ENCODE measurements around the gene PURB. TPM values are rescaled to one million over a fixed set of nuclear protein-coding genes. Genes with fewer than 3 reads are reported as not detected.
"Not testable (repeated sequence)": the region's sequence is repeated elsewhere in the genome, so short reads cannot be mapped to it uniquely, and the experiment has no call there.

The PURB gene
- total RNA-seq, 1 donor from 2014 or later = 19.8 TPM

GRCh38 chr7:44891791-44892190, 6.5 kb upstream of the PURB start:
- DNase-seq (ENCODE audit: low read depth, low spot score) = no peak

GRCh38 chr7:44891372-44891771, 6.0 kb upstream of the PURB start:
- no peak for DNase-seq (ENCODE audit: low read depth, low spot score)

- no peak for DNase-seq (ENCODE audit: low read depth, low spot score)
Measured at GRCh38 chr7:44889086-44889781, 3.9 kb upstream of the PURB start.

GRCh38 chr7:44887293-44887692, 2.0 kb upstream of the PURB start:
- DNase-seq (ENCODE audit: low read depth, low spot score) = no peak

- peak; percentile 24 for DNase-seq (ENCODE audit: low read depth, low spot score)
Measured at GRCh38 chr7:44884621-44885393, 523 bp downstream of the PURB start.

GRCh38 chr7:44883961-44884620, 1.2 kb downstream of the PURB start:
- DNase-seq (ENCODE audit: low read depth, low spot score) = no peak

- DNase-seq (ENCODE audit: low read depth, low spot score) = no peak
Measured at GRCh38 chr7:44882899-44883298, 2.4 kb downstream of the PURB start.

GRCh38 chr7:44881610-44882009, 3.7 kb downstream of the PURB start:
- no peak for DNase-seq (ENCODE audit: low read depth, low spot score)

GRCh38 chr7:44881066-44881600, 4.2 kb downstream of the PURB start:
- DNase-seq (ENCODE audit: low read depth, low spot score) = peak; percentile 60

GRCh38 chr7:44880317-44881018, 4.9 kb downstream of the PURB start:
- no peak for DNase-seq (ENCODE audit: low read depth, low spot score)

- no peak for DNase-seq (ENCODE audit: low read depth, low spot score)
Measured at GRCh38 chr7:44876393-44876792, 8.9 kb downstream of the PURB start.

- DNase-seq (ENCODE audit: low read depth, low spot score) = no peak
Measured at GRCh38 chr7:44875241-44875640, 10.1 kb downstream of the PURB start.

- DNase-seq (ENCODE audit: low read depth, low spot score) = no peak
Measured at GRCh38 chr7:44872787-44873186, 12.5 kb downstream of the PURB start.

GRCh38 chr7:44871918-44872317, 13.4 kb downstream of the PURB start:
- DNase-seq (ENCODE audit: low read depth, low spot score) = not testable (repeated sequence)

GRCh38 chr7:44870780-44871179, 14.6 kb downstream of the PURB start:
- DNase-seq (ENCODE audit: low read depth, low spot score) = not testable (repeated sequence)

GRCh38 chr7:44870336-44870735, 15.0 kb downstream of the PURB start:
- not testable (repeated sequence) for DNase-seq (ENCODE audit: low read depth, low spot score)

GRCh38 chr7:44867073-44867995, 18.0 kb downstream of the PURB start:
- peak; percentile 49 for DNase-seq (ENCODE audit: low read depth, low spot score)

- DNase-seq (ENCODE audit: low read depth, low spot score) = not testable (repeated sequence)
Measured at GRCh38 chr7:44861949-44862348, 23.4 kb downstream of the PURB start.

GRCh38 chr7:44858161-44858560, 27.2 kb downstream of the PURB start:
- no peak for DNase-seq (ENCODE audit: low read depth, low spot score)

GRCh38 chr7:44854644-44855364, 30.5 kb downstream of the PURB start:
- no peak for DNase-seq (ENCODE audit: low read depth, low spot score)

Measured in pulmonary artery endothelial cell (primary cell).